ENCODE measurements around the gene SPTBN1.

SPTBN1 gene

DNA sequence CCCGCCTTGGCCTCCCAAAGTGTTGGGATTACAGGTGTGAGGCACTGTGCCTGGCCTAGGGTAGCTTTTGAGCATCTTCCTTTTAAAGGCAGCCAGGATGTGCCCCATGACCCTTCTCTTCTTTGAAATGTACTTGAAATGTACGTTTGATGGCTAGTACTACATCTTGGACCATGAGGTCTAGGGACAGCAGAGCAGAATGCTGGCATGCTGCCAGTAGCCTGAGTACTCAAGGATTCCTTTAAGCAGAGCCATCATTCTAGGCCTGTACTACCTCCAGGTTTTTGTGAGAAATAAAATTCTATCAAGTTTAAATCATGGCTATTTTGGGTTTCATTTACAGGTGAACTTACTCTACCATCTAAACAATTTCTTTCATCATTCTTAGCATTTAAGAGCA is 264.4 kb downstream of the SPTBN1 start:
- no peak overlapping the region for H3K4me3 ChIP-seq (ENCODE audit: low read depth, low read length)
- TF ChIP-seq, protein P1, sequence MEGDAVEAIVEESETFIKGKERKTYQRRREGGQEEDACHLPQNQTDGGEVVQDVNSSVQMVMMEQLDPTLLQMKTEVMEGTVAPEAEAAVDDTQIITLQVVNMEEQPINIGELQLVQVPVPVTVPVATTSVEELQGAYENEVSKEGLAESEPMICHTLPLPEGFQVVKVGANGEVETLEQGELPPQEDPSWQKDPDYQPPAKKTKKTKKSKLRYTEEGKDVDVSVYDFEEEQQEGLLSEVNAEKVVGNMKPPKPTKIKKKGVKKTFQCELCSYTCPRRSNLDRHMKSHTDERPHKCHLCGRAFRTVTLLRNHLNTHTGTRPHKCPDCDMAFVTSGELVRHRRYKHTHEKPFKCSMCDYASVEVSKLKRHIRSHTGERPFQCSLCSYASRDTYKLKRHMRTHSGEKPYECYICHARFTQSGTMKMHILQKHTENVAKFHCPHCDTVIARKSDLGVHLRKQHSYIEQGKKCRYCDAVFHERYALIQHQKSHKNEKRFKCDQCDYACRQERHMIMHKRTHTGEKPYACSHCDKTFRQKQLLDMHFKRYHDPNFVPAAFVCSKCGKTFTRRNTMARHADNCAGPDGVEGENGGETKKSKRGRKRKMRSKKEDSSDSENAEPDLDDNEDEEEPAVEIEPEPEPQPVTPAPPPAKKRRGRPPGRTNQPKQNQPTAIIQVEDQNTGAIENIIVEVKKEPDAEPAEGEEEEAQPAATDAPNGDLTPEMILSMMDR (IDR thresholded peaks at IDR 0.05; ENCODE audit: insufficient read depth, low read depth, low read length, missing control alignments) = no peak
- no peak for DNase-seq (ENCODE audit: low read depth)
